ENCODE measurements around the gene SCAMP2. TPM values are rescaled to one million over a fixed set of nuclear protein-coding genes. Genes with fewer than 3 reads are reported as not detected.

Gene SCAMP2, protein sequence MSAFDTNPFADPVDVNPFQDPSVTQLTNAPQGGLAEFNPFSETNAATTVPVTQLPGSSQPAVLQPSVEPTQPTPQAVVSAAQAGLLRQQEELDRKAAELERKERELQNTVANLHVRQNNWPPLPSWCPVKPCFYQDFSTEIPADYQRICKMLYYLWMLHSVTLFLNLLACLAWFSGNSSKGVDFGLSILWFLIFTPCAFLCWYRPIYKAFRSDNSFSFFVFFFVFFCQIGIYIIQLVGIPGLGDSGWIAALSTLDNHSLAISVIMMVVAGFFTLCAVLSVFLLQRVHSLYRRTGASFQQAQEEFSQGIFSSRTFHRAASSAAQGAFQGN
- total RNA-seq (2014; rRNA removed), result 30.1 and 39.1 TPM in 2 replicates
- percentile 67 among the genes with signal in this experiment for Bru-seq, nascent RNA
- percentile 82 among the genes with signal in this experiment for BruChase-seq, experiment 1, labeled RNA remaining after a 6-hour chase
- percentile 74 among the genes with signal in this experiment for BruChase-seq, experiment 2, labeled RNA remaining after a 2-hour chase
- long read RNA-seq, transcript SCAMP2-211 (6 exons, 867 nt), result minor isoform, 8 of 122 reads
- long read RNA-seq, transcript SCAMP2-201 (9 exons, 2,453 nt), result major isoform, 65 of 122 reads
- long read RNA-seq, partial matches to known transcripts, result 10 of 122 reads
- long read RNA-seq, other reads (novel, unspliced or antisense), result 39 of 122 reads

DNA sequence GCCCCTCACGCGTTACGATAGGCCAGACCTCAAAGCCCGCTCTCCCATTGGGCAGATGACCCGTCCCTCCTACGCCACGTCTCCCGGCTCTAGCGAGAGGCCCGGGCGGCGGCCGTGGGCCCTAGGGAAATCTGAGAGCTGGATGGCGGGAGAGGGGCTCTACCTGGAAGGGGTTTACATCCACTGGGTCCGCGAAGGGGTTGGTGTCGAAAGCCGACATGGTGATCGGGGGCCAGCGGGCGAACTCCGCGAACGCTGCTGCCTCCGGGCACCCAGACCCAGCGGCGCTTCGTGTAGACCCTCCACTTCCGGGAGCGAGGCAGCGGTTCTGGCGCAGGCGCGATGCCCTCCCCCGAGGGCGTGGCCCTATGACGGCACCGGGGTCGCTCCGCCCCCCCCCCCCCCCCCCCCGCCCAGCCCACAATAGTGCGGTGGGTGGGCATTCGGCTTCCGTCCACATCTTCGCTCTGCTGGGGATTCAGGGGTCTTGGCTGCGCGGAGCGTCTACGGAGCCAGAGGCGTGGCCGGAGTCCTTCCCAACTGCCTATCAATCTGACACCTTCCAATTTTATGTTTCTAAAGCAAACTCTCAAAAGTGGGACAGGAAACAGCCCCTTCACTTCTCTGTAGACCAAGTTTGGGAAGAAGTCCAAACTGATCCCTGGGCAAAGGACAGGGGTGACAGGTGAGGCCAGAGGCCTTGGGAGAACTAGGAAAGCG is at the start of gene SCAMP2:
SCAMP2 (minus strand) TSS at position 330 of the 720 bp plus-strand sequence; CDS start at position 220, 110 bp downstream.
- ATAC-seq (peak; percentile 99), DNase-seq (peak; percentile 92)
- intact Hi-C loops (cut with micrococcal nuclease), result no loop called here
- Histone ChIP-seq H3K27ac (ENCODE audit: low read length) (peak within 1 kb of the TSS; percentile 55), H3K9me3 (ENCODE audit: low read length) (no peaks in the 10 kb centered on the region), H3F3A (ENCODE audit: low read length, unreplicated experiment) (no peaks in the 10 kb centered on the region), H4K20me1 (ENCODE audit: low read length) (peaks cover 10% of the 10 kb centered on the region; the same call in 1 of the 2 replicates), H3K9me2 (replicated peaks; ENCODE audit: low read length) (no peaks in the 10 kb centered on the region), H3K79me2 (ENCODE audit: low read length) (peaks cover 46% of the 10 kb centered on the region), H3K36me3 (ENCODE audit: low read depth, low read length) (no peaks in the 10 kb centered on the region), H3K27me3 (ENCODE audit: low read length) (no peaks in the 10 kb centered on the region), H3K4me2 (ENCODE audit: low read length) (peak within 1 kb of the TSS; percentile 100), H2AFZ (ENCODE audit: low read length) (peak within 1 kb of the TSS; percentile 95), H3K9ac (ENCODE audit: low read length) (peak within 1 kb of the TSS; percentile 93), H3K4me3 (ENCODE audit: low read length) (peak within 1 kb of the TSS; percentile 99), H3K4me1 (ENCODE audit: insufficient read depth, low read length) (peaks cover 11% of the 10 kb centered on the region; the same call in 1 of the 2 replicates)
- TF ChIP-seq EZH2phosphoT487 (IDR thresholded peaks at IDR 0.05; ENCODE audit: borderline replicate concordance, low read length) (no peak), EZH2 (IDR thresholded peaks at IDR 0.05; ENCODE audit: low read length, unreplicated experiment) (no peak)
- TF ChIP-seq, protein P1, sequence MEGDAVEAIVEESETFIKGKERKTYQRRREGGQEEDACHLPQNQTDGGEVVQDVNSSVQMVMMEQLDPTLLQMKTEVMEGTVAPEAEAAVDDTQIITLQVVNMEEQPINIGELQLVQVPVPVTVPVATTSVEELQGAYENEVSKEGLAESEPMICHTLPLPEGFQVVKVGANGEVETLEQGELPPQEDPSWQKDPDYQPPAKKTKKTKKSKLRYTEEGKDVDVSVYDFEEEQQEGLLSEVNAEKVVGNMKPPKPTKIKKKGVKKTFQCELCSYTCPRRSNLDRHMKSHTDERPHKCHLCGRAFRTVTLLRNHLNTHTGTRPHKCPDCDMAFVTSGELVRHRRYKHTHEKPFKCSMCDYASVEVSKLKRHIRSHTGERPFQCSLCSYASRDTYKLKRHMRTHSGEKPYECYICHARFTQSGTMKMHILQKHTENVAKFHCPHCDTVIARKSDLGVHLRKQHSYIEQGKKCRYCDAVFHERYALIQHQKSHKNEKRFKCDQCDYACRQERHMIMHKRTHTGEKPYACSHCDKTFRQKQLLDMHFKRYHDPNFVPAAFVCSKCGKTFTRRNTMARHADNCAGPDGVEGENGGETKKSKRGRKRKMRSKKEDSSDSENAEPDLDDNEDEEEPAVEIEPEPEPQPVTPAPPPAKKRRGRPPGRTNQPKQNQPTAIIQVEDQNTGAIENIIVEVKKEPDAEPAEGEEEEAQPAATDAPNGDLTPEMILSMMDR (conservative IDR thresholded peaks at IDR 0.05; ENCODE audit: low read depth, low read length), result no peak
- ChIA-PET CTCF (interaction anchor here (0.5 kb wide), 1 partner anchor 102 kb away, joined by 3 read pairs; no protein-coding TSS in a partner anchor), POLR2A (ENCODE audit: unreplicated experiment) (no interaction called here)
- BruUV-seq (replicated peaks), result TSS peak; percentile 67

DNA sequence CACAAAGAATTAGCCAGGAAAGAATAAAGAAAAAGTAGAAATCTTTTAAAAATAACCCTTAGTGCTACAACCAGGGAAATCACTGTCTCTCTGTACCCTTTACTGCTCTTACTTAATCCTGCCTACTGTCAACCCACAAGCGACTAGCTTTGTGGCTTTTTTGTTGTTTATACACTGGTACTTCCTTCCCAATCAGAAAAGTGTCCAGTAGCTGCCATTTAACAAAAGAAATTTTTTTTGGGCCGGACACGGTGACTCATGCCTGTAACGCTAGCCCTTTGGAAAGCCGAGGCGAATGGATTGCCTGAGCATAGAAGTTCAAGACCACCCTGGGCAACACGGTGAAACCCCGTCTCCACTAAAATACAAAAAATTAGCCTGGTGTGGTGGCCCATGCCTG is 47.3 kb upstream of the SCAMP2 start:
- CTCF ChIA-PET, result no interaction called here
- Histone ChIP-seq H4K20me1 (ENCODE audit: low read length) (no peaks in the 10 kb centered on the region), H3K4me1 (ENCODE audit: insufficient read depth, low read length) (no peaks in the 10 kb centered on the region), H3K9ac (ENCODE audit: low read length) (no peak overlapping the region), H3K36me3 (ENCODE audit: low read depth, low read length) (peaks cover 35% of the 10 kb centered on the region), H3K27ac (ENCODE audit: low read length) (no peak overlapping the region), H3K79me2 (ENCODE audit: low read length) (no peaks in the 10 kb centered on the region), H3K27me3 (ENCODE audit: low read length) (no peaks in the 10 kb centered on the region), H3K4me3 (ENCODE audit: low read length) (no peak overlapping the region), H3K9me2 (replicated peaks; ENCODE audit: low read length) (no peaks in the 10 kb centered on the region), H3K9me3 (ENCODE audit: low read length) (no peaks in the 10 kb centered on the region), H2AFZ (ENCODE audit: low read length) (no peak overlapping the region), H3F3A (ENCODE audit: low read length, unreplicated experiment) (no peaks in the 10 kb centered on the region), H3K4me2 (ENCODE audit: low read length) (no peak overlapping the region)
- intact Hi-C loops (cut with micrococcal nuclease), result no loop called here
- POLR2A ChIA-PET (ENCODE audit: unreplicated experiment), result no interaction called here
- TF ChIP-seq EZH2phosphoT487 (IDR thresholded peaks at IDR 0.05; ENCODE audit: borderline replicate concordance, low read length) (no peak), EZH2 (IDR thresholded peaks at IDR 0.05; ENCODE audit: low read length, unreplicated experiment) (no peak)
- TF ChIP-seq, protein P1 (conservative IDR thresholded peaks at IDR 0.05; ENCODE audit: low read depth, low read length), result no peak
- DNase-seq, result no peak
- BruUV-seq (replicated peaks), result no TSS peak
- ATAC-seq, result no peak
